ENCODE results near the gene SSR3. TPM values are rescaled to one million over a fixed set of nuclear protein-coding genes. Genes with fewer than 3 reads are reported as not detected.
"Not testable (repeated sequence)": the region's sequence is repeated elsewhere in the genome, so short reads cannot be mapped to it uniquely, and the experiment has no call there.

SSR3 gene
- total and polyA plus RNA-seq, 4 donors = 69.3 to 135 (median 113) TPM

DNA sequence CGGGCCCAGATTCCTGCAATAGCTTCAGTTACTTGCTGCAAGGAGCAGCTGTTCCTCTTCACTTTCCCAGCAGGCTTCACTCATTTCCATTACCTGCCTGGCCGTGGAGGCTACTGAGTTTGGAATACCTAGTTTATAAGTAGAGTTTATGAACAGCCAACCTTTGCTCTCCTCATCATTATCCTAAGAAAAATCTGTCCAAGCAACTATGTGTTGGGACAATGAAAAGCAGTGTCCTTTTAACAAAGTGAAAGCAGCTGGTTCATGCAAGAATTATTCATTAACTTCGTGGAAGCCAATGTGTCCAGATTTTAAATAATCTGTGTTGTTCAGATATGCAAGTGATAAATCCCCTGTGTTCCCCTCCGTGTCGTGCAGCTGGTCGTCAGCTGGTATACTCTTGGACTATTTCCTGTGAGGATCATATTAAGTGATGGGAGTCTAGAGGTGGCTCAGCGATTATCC, 39.3 kb upstream of the SSR3 start:
- Histone ChIP-seq H3K36me3 (ENCODE audit: control insufficient read depth in 1 of 2, insufficient read depth in 2 of 2, low read length in 1 of 2) (no peaks in the 10 kb centered on the region), H3K4me1 (ENCODE audit: control insufficient read depth in 1 of 2, insufficient read depth in 2 of 2, low read length in 2 of 2) (no peaks in the 10 kb centered on the region), H3K4me3 (ENCODE audit: low read length in 2 of 2) (no peak overlapping the region), H3K27me3 (ENCODE audit: control insufficient read depth in 1 of 2, insufficient read depth in 2 of 2, low read length in 1 of 2) (no peaks in the 10 kb centered on the region), H3K27ac (ENCODE audit: low read depth in 1 of 2, low read length in 2 of 2) (no peak overlapping the region), H3K9me3 (ENCODE audit: control insufficient read depth, low read length) (no peaks in the 10 kb centered on the region)
- intact Hi-C loops (cut with DNase I) = no loop called here
- ATAC-seq (ENCODE audit: low FRiP score) (no peak), DNase-seq (no peak)
- 58 to 63% methylated on average over 7 of the region's 7 CpGs for WGBS, 2 donors

- H3K27me3 ChIP-seq (ENCODE audit: control insufficient read depth in 1 of 2, insufficient read depth in 2 of 2, low read length in 1 of 2) = no peaks in the 10 kb centered on the region
- H3K4me1 ChIP-seq (ENCODE audit: control insufficient read depth in 1 of 2, insufficient read depth in 2 of 2, low read length in 2 of 2) = no peaks in the 10 kb centered on the region
- no peaks in the 10 kb centered on the region for H3K36me3 ChIP-seq (ENCODE audit: control insufficient read depth in 1 of 2, insufficient read depth in 2 of 2, low read length in 1 of 2)
- intact Hi-C loops (cut with DNase I) = no loop called here
- no peak overlapping the region for H3K4me3 ChIP-seq (ENCODE audit: low read length in 2 of 2)
- no peaks in the 10 kb centered on the region for H3K9me3 ChIP-seq (ENCODE audit: control insufficient read depth, low read length)
- no peak for ATAC-seq (ENCODE audit: low FRiP score)
- no peak for DNase-seq
- no peak overlapping the region for H3K27ac ChIP-seq (ENCODE audit: low read depth in 1 of 2, low read length in 2 of 2)
Observed at GRCh38 chr3:156593814-156594213, 38.9 kb upstream of the SSR3 start.

DNA sequence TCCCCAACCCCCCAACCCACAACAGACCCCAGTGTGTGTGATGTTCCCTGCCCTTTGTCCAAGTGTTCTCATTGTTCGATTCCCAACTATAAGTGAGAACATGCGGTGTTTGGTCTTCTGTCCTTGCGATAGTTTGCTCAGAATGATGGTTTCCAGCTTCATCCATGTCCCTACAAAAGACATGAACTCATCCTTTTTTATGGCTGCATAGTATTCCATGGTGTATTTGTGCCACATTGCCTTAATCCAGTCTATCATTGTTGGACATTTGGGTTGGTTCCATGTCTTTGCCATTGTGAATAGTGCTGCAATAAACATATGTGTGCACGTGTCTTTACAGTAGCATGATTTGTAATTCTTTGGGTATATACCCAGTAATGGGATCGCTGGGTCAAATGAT, 34.9 kb upstream of the SSR3 start:
- DNase-seq; H3K9me3 ChIP-seq (ENCODE audit: control insufficient read depth, low read length); H3K27ac ChIP-seq (ENCODE audit: low read depth in 1 of 2, low read length in 2 of 2); intact Hi-C loops (cut with DNase I); H3K27me3 ChIP-seq (ENCODE audit: control insufficient read depth in 1 of 2, insufficient read depth in 2 of 2, low read length in 1 of 2); ATAC-seq (ENCODE audit: low FRiP score); H3K4me3 ChIP-seq (ENCODE audit: low read length in 2 of 2); H3K36me3 ChIP-seq (ENCODE audit: control insufficient read depth in 1 of 2, insufficient read depth in 2 of 2, low read length in 1 of 2); H3K4me1 ChIP-seq (ENCODE audit: control insufficient read depth in 1 of 2, insufficient read depth in 2 of 2, low read length in 2 of 2): not testable (repeated sequence)
- WGBS, 2 donors = 96 to 97% methylated on average over 5 of the region's 5 CpGs

DNA sequence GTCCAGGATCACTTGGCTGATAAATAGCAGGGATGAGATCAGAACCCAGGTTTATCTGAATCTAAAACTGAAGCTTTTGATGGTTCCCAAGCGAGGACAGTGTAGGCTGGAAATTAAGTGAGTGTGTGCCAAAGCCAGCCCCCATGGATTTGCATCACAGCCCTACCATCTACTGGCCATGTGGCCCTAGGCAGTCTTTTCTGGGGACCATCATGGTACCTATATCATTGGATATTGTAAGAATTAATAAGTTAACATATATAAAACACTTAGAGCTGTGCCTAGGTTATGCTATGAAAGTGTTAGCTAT, 32.8 kb upstream of the SSR3 start:
- Histone ChIP-seq H3K9me3 (ENCODE audit: control insufficient read depth, low read length) (no peaks in the 10 kb centered on the region), H3K36me3 (ENCODE audit: control insufficient read depth in 1 of 2, insufficient read depth in 2 of 2, low read length in 1 of 2) (no peaks in the 10 kb centered on the region), H3K4me3 (ENCODE audit: low read length in 2 of 2) (no peak overlapping the region), H3K27me3 (ENCODE audit: control insufficient read depth in 1 of 2, insufficient read depth in 2 of 2, low read length in 1 of 2) (no peaks in the 10 kb centered on the region), H3K4me1 (ENCODE audit: control insufficient read depth in 1 of 2, insufficient read depth in 2 of 2, low read length in 2 of 2) (peaks cover 0 to 4% of the 10 kb centered on the region in 2 donors), H3K27ac (ENCODE audit: low read depth in 1 of 2, low read length in 2 of 2) (no peak overlapping the region)
- 76 to 79% methylated on average over 1 of the region's 1 CpG for WGBS, 2 donors
- no peak for DNase-seq
- no peak for ATAC-seq (ENCODE audit: low FRiP score)
- intact Hi-C loops (cut with DNase I) = no loop called here

DNA sequence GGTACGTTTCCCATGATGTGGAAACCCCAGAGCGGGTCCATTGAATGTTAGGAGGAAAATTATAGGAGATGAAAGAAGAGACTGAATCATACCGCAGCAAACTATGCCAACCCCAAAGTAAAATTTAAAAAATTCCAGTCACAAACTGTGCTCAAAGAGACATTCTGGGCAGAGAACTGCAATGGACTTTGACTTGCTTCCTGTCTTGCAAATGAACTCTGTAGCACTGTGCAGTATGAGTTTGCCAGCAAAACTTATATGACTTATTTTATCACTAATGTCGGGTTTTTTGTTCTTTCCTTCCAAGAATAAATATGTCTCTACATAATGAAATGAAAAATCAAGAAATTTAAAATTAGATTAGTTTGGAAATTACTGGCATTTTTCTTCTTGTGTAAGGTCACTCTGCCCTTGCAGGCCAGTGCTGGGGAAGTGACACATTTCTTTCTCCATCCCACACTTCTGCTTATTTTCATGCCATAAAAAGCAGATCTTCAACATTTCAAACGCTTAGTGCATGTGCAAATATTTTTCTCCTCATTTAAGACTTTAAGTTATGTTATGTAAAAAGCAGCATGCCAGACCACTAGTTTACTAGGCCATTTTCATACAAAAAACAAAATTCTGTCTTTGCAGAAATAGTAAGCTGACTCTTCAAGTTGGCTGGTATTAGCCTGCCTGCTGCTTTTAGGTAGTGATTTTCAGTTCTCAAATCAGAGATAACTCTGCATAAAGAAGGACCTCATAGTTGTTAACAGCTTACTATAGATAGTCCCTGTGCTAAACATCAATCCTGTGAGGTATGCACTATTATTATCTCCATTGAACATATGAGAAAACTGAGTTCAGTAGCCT, 32.2 kb upstream of the SSR3 start:
- DNase-seq (no peak), ATAC-seq (ENCODE audit: low FRiP score) (no peak)
- intact Hi-C loops (cut with DNase I) = no loop called here
- H3K27me3 ChIP-seq (ENCODE audit: control insufficient read depth in 1 of 2, insufficient read depth in 2 of 2, low read length in 1 of 2) = peaks cover 0 to under 1% of the 10 kb centered on the region in 2 donors
- no peaks in the 10 kb centered on the region for H3K36me3 ChIP-seq (ENCODE audit: control insufficient read depth in 1 of 2, insufficient read depth in 2 of 2, low read length in 1 of 2)
- peaks cover 0 to 4% of the 10 kb centered on the region in 2 donors for H3K4me1 ChIP-seq (ENCODE audit: control insufficient read depth in 1 of 2, insufficient read depth in 2 of 2, low read length in 2 of 2)
- no peaks in the 10 kb centered on the region for H3K9me3 ChIP-seq (ENCODE audit: control insufficient read depth, low read length)
- H3K27ac ChIP-seq (ENCODE audit: low read depth in 1 of 2, low read length in 2 of 2) = peak overlapping the region in 1 of 2 donors; percentile 33
- WGBS, 2 donors = 30 to 33% methylated on average over 5 of the region's 5 CpGs
- H3K4me3 ChIP-seq (ENCODE audit: low read length in 2 of 2) = no peak overlapping the region

GRCh38 chr3:156583469-156583868, 28.6 kb upstream of the SSR3 start:
- no peaks in the 10 kb centered on the region for H3K9me3 ChIP-seq (ENCODE audit: control insufficient read depth, low read length)
- ATAC-seq (ENCODE audit: low FRiP score) = no peak
- H3K27me3 ChIP-seq (ENCODE audit: control insufficient read depth in 1 of 2, insufficient read depth in 2 of 2, low read length in 1 of 2) = peaks cover 0 to 3% of the 10 kb centered on the region in 2 donors
- H3K4me1 ChIP-seq (ENCODE audit: control insufficient read depth in 1 of 2, insufficient read depth in 2 of 2, low read length in 2 of 2) = peaks cover 0 to 4% of the 10 kb centered on the region in 2 donors
- DNase-seq = no peak
- intact Hi-C loops (cut with DNase I) = no loop called here
- H3K27ac ChIP-seq (ENCODE audit: low read depth in 1 of 2, low read length in 2 of 2) = no peak overlapping the region
- no peaks in the 10 kb centered on the region for H3K36me3 ChIP-seq (ENCODE audit: control insufficient read depth in 1 of 2, insufficient read depth in 2 of 2, low read length in 1 of 2)
- H3K4me3 ChIP-seq (ENCODE audit: low read length in 2 of 2) = no peak overlapping the region

DNA sequence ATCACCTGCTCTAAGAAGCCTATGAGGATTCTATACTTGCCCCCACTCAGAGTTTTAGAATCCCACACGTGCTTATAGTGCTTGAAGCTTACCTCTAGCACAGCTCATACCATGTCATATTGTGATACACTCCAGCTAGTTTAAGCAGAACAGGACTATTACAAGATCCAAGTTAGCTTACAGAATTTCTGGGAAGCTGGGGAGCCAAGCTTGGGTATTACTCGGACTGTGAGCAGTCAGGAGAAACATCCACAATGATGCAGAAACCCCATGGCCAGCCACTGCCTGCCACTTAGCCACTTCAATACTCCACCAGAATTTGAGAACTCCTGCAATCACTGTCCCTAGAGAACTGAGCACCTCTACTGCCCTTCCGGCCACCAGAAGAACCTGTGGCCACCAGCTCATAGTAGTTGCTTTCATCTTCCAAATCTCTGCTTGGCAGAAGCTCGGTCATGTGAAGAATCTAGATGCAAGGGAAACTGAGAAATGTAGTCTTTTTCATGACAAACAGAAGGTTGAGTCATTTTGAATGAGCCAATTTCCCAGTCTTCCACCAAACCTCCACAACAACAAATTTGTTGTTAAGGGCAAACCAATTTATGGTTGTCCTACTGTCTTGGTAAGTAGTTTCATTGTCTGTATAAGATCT, 27.7 kb upstream of the SSR3 start:
- DNase-seq (no peak), ATAC-seq (ENCODE audit: low FRiP score) (no peak)
- no peaks in the 10 kb centered on the region for H3K9me3 ChIP-seq (ENCODE audit: control insufficient read depth, low read length)
- intact Hi-C loops (cut with DNase I) = no loop called here
- peaks cover 0 to 4% of the 10 kb centered on the region in 2 donors for H3K4me1 ChIP-seq (ENCODE audit: control insufficient read depth in 1 of 2, insufficient read depth in 2 of 2, low read length in 2 of 2)
- no peak overlapping the region for H3K4me3 ChIP-seq (ENCODE audit: low read length in 2 of 2)
- H3K27me3 ChIP-seq (ENCODE audit: control insufficient read depth in 1 of 2, insufficient read depth in 2 of 2, low read length in 1 of 2) = peaks cover 0 to 3% of the 10 kb centered on the region in 2 donors
- H3K36me3 ChIP-seq (ENCODE audit: control insufficient read depth in 1 of 2, insufficient read depth in 2 of 2, low read length in 1 of 2) = no peaks in the 10 kb centered on the region
- H3K27ac ChIP-seq (ENCODE audit: low read depth in 1 of 2, low read length in 2 of 2) = no peak overlapping the region
- WGBS, 2 donors = 91% methylated on average over 4 of the region's 4 CpGs

DNA sequence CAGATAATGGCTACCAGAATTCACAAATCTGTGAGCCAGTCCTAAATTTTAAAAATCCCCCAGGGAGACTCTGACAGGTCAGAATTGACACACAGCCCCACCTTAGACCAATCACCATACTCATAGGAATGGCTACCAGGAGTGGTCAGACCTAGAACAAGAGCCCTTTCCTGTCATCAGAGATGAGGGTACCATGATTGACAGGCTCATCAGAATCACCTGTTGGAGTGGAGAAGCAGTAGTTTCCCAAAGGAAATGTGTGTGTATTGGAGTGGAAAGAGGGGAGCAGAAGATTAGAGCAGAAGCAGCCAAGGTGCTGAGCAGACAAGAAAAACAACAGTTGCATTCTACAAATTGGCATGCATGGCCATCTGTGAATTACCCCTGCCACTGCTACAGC, 27.0 kb upstream of the SSR3 start:
- DNase-seq (no peak), ATAC-seq (ENCODE audit: low FRiP score) (no peak)
- Histone ChIP-seq H3K27me3 (ENCODE audit: control insufficient read depth in 1 of 2, insufficient read depth in 2 of 2, low read length in 1 of 2) (peaks cover 0 to 3% of the 10 kb centered on the region in 2 donors), H3K9me3 (ENCODE audit: control insufficient read depth, low read length) (no peaks in the 10 kb centered on the region), H3K4me1 (ENCODE audit: control insufficient read depth in 1 of 2, insufficient read depth in 2 of 2, low read length in 2 of 2) (peaks cover 0 to 4% of the 10 kb centered on the region in 2 donors), H3K27ac (ENCODE audit: low read depth in 1 of 2, low read length in 2 of 2) (no peak overlapping the region), H3K4me3 (ENCODE audit: low read length in 2 of 2) (no peak overlapping the region), H3K36me3 (ENCODE audit: control insufficient read depth in 1 of 2, insufficient read depth in 2 of 2, low read length in 1 of 2) (no peaks in the 10 kb centered on the region)
- intact Hi-C loops (cut with DNase I) = no loop called here

- Histone ChIP-seq H3K4me3 (ENCODE audit: low read length in 2 of 2) (no peak overlapping the region), H3K27me3 (ENCODE audit: control insufficient read depth in 1 of 2, insufficient read depth in 2 of 2, low read length in 1 of 2) (peaks cover 0 to 3% of the 10 kb centered on the region in 2 donors), H3K36me3 (ENCODE audit: control insufficient read depth in 1 of 2, insufficient read depth in 2 of 2, low read length in 1 of 2) (no peaks in the 10 kb centered on the region), H3K9me3 (ENCODE audit: control insufficient read depth, low read length) (no peaks in the 10 kb centered on the region), H3K4me1 (ENCODE audit: control insufficient read depth in 1 of 2, insufficient read depth in 2 of 2, low read length in 2 of 2) (no peaks in the 10 kb centered on the region), H3K27ac (ENCODE audit: low read depth in 1 of 2, low read length in 2 of 2) (no peak overlapping the region)
- intact Hi-C loops (cut with DNase I) = no loop called here
- DNase-seq = no peak
- WGBS, 2 donors = 94 to 95% methylated on average over 4 of the region's 4 CpGs
- ATAC-seq (ENCODE audit: low FRiP score) = no peak
Observed at GRCh38 chr3:156581033-156581432, 26.1 kb upstream of the SSR3 start.
